ENCODE measurements around the gene ADAMTS6.

- TF ChIP-seq POLR2A (IDR thresholded peaks at IDR 0.05; ENCODE audit: low read length) (no peak), GATA1 (IDR thresholded peaks at IDR 0.05; ENCODE audit: low read depth, low read length) (no peak)
Measured at GRCh38 chr5:65172486-65173129, 309.1 kb downstream of the ADAMTS6 start.
